WTC11 (cell line): ENCODE data around the gene GRIN1.

Experiments used
- FOXJ3 ChIP-seq: sonication (generic); formaldehyde crosslinking; IDR thresholded peaks from 2 replicates; pipeline ENCODE4 v1.9.0; 2021; ENCODE audit warnings: missing genetic modification reagents, mild to moderate bottlenecking, borderline replicate concordance
- USF2 ChIP-seq: sonication (generic); formaldehyde crosslinking; IDR thresholded peaks from 2 replicates; pipeline ENCODE4 v1.8.1; 2023; ENCODE audit warnings: mild to moderate bottlenecking, missing genetic modification reagents, moderate library complexity

GRCh38 chr9:137191245-137191644, 52.3 kb downstream of the GRIN1 start:
- TF ChIP-seq FOXJ3 (no peak), USF2 (CRISPR knock-in tag) (no peak)
